ENCODE measurements around the gene NXPH4.

NXPH4 gene

DNA sequence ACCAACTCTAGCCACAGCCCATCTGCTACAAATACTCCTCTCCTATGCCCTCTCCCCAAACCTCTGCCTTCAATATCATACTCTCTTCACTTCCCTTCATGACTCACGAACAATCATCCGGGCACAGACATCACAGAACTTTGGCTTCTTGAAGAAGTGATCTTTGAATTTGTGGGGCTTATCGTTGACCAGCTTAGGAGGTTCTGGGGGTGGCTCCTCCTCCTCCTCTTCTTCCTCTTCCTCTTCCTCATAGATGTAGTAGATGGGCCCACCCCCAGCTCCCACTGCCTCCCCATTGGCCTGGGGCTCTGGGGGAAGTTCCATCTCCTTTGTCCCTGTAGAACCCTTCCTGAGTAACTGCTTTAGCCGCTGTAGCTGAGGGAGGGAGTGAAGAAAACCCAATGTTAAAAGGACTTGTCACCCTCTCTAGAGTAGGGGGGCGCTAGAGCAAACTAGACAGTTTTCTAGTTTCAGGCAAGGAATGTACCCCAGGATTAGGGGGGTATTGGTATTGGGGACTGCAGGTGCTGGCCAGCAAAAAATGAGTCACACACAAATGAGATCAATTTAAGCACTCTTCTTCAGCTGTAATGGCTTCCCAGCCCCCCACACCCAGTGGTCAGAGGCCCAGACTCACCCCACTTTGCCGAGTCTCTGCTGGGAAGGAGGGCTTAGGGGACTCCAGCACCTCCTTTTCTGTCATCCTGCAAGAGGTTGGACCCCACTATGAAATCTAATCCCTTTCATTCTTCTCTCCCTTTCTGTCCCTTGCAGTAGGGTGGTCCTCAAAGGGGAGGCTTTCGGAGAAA, 32.5 kb downstream of the NXPH4 start:
- no peak for FAIRE-seq

DNA sequence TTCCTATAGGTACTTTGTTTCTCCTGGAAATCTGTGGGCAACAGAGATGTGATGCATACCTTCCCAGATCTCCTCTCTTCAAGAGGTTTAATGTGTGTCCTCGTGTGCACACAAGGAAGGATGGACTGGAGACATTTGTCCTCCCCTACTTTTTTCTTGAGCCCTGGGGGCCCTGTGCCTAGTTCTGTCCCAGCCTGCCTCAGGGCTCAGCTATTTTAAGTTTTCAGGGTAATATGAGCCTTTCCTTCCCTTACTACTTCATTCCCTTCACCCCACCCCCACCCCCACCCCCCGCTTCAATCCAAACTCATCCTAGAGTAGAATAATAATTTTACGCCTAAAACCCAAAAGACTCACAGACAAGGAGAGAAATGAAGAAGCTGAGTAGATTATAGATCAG, 33.9 kb downstream of the NXPH4 start:
- FAIRE-seq, result no peak

DNA sequence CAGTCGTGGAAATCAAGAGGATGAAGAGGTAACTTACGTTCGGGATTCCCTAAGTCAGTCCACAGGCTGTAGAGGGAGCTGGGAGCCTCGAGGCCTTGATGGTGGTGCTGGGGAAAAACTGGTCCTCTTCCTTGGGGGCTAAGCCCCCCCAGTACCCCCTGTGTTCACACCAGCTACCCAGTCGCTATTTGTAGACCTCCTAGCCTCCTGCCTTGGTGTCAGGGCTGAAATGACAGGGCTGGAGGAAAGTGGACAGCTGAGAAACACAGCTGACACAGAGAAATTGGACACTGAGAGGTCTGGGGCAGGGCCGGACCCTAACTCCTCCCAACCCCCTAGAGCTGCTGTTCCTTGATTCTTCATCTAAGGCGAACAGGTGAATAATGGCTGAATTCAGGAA, 34.4 kb downstream of the NXPH4 start, which contains the start of gene STAC3:
Gene STAC3 (minus strand): TSS at position 232 of the 400 bp plus-strand sequence. CDS start 1,551 bp downstream, outside the sequence.
- no peak for FAIRE-seq

DNA sequence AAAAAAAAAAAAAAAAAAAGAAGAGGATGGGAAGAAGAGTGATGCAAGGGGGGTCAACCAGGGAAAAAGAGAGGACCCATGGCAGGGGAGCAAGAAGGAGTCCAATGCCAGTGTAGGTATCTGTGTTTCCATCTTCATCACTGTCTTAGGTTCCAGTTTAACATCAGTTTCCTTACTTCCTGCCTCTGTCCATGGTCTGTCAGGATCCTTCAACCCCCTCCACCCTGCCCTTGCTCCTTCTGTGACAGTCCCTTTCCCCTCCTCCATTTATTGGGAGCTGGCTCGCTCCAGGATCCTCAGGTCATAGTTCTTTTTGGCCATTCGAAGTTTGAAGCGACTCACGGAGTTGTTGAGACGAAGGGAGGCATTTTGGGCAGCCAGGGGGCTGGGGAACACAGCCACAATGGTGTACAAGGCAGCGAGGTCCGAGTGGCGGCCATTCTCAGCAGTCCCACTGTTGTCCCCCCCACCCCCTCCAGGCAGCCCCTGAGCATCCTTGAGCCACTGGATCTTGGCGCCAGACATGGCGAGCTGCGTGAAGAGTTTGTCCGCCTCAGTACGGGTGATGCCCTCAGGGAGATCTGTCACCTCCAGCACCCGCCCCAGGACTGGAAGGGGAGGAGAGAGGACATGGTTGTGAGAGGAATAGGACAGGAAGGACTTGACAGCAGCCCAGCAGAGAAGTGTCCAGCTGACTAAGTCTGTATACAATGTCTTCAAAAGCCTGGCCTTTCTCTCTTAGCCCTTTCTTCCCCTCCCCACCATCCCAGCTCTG, 38.1 kb downstream of the NXPH4 start:
- FAIRE-seq, result no peak

DNA sequence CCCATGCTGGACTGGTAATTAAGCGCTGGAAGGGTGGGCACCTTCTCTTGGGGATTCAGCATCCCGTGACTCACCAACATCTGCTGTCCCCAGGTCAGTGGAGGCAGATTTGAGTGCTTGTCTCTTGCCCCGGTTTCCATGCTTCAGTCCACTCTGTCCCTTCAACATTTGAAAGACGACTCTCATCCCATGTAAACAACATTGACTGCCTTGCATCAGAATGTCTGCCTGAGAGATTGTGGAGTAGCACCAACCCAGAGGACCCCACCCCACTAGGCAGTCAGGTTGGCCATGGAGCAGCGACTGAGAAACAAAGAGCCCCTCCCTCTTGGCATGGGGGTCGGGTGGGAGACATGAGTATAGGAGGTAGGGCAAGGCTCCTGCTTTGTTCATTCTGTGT, 39.3 kb downstream of the NXPH4 start:
- no peak for FAIRE-seq

DNA sequence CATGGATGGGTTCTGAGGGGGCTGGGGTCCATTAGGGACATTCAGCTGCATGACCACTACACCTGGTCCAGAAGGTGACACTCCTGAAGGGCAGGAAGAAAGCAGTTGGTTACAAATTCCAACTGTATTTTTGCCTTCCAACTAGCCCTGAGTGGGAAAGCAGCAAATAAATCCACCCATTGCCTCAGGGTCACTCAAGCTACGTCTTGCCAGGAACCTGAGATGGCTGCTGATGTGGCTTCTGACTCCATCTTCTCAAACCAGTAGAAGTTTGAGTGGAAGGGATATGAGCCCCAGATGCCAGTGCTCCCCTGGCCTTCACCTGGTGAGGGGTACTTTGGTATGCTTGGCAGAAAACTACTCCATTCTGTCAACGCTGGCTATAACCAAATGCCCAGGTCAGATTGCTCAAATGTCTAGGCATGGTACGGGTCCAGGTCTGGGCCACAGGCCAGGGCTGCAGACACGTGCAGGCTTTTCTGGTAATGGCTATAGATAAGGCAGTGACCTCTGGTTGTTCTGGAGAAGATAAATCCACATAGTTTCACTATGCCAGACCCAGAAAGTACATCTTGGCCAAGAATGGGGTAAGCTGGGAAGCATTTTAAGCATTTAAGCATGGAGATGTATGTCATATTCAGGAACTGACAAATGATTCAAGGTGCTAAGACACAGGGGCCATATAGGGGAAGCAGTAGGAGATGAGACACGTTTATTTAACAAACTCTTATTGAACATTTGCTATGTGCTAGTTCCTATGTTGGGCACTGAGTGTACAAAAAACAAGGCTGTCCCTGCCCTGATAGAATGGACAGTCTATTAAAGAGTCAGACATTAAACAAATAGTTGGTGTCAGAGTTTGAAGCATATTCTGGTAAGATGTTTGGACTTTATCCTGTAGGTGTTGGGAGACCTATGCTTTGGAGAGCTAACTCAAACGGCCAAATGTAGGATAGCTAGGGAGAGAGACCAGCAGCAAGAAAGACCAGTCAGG, 42.7 kb downstream of the NXPH4 start:
- no peak for FAIRE-seq

DNA sequence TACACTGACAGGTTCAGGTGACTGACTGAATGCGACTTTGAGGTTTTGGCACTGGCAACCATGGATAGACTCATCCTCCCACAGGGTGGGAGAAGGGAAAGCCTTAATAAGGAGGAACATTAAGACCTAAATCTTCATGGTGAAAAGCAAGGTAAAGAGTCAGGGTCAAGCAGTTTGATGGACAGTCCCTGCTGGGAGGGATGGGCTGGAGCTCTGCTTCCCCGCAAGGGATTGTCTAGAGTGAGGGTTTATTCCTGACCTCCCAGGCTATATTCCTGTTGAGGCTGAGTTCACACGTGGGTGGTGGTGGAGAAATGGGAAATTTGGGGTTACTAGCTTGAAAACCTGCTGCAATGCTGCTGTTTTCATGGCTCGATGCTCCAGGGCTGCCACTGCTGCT, 43.8 kb downstream of the NXPH4 start:
- no peak for FAIRE-seq

DNA sequence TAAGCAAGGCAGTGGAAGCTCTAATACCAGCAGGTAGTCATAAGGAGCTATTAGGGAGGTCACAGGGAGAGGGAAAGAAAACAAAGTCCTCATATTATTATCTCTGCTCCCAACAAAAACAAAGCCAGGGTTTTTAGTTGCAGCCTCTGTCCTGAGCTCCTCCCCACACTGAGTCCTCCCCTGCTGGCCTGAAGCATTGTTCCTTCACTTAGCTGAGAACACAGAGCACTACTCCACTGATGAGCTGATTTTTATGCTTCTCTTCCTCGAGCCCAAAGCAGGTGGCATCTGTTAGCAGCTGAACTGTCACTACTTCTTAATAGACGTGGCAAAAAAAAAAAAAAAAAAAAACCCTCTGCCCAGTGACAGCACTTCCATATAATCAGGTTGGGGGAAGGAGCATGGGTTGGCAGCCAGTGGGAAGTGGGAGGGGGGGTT, 44.9 kb downstream of the NXPH4 start:
- FAIRE-seq, result no peak

DNA sequence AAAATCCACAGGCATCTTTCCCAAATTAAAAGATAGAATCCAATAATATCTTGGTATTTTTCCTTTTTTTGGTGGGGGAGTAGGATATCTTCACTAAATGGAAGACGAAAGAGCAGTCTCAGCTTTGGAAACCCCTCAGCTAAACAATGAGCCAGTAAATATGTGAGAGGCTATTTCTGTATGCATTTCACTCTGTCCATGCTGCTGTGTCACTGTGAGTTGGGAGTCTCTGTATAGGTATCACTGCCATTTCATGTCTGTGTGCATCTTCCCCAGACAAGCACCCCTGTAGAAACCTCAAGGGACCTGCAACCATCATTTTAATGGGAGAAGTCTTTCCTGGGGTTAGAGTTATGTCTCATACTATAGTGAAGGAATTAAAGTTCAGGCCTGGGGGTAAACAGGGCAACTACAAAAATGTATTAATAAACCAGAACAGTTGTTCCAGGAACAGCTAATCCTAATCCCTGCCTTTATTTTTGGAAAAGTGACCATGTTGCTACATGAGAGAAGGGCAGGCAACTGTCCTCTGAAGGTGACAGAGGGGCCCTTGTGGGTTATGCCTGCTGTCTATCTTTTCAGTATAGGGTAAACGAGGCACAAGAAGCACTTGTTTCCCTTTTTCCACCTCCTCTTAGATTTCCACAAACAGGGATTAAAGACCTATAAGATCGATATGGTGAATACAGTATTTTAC, 45.7 kb downstream of the NXPH4 start:
- no peak for FAIRE-seq

DNA sequence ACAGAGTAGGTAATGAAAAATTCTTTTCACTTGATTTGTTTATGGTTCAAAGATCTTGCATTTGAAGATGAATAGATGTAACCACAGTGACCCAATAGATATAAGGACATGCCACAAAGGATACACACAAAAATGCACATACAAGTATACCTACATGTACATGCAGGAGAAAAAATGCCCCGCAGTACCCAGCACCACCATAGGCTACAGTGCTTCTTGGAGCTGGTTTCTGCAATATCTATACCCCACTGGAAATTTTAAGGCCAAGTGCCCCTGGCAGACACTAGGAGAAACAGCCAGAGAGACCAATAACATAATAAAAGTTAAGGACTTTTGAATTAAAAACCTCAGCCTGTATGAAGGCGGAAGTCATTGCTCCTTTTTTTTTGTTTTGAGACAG, 46.5 kb downstream of the NXPH4 start:
- no peak for FAIRE-seq

DNA sequence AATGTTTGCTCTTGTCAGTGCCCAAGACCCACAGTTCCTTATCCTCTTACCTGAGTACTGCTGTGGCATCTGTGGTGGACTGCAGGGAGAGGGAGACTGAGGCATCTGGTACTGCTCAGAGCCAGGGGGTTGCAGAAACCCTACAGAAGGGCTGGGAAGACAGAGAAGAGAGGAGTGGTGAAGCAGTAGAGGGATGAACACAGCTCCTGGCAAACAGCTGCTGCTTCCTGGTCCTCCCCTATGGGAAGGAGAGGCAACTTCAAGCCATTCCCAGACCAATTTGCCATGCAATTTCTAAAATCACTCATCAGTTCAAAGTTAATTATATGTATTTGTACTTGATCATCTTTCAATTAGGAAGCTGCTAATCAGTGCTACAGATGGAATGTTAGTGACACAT, 50.1 kb downstream of the NXPH4 start:
- FAIRE-seq, result no peak

DNA sequence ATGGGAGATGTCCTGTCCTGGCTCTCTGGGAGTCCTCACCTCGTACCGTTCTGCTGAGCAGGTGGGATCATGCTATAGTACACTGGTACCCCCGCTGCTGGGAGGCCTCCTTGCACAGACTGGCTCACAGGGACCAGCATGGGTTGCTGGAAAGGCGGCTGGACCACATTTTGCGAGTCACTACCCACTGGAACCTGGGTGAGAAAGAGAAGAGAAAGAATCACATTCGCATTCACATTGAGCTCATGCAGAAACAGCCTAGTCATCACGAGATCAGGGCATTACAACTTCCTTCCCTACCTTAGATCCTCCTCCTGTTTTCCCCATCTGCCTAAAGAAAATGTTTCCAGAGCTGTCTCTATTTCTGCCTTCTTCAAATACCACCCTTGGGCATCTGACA, 51.7 kb downstream of the NXPH4 start:
- FAIRE-seq, result no peak

DNA sequence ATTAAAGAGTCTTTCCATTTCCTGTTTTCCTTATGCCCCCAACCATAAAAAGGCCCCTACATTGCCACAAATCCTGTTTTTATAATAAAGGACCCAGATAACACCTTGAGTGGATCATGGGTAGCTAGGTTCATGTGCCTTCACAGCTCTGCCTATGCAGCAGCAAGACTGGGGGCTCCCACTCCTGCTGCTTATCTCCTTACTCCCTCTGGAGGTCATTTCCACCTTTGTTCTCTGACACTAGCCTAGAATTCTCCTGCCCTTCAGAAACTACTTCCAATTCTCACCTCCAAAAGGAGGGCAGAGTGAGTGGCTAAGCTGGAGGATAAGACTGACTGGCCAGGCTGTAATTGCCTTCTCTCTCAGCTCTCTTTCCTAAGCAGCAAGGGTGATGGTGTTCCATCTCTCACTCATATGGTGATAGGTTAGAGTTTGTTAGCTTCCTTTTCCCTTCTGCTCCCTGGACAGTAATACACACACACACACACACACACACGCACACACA, 54.4 kb downstream of the NXPH4 start:
- no peak for FAIRE-seq

DNA sequence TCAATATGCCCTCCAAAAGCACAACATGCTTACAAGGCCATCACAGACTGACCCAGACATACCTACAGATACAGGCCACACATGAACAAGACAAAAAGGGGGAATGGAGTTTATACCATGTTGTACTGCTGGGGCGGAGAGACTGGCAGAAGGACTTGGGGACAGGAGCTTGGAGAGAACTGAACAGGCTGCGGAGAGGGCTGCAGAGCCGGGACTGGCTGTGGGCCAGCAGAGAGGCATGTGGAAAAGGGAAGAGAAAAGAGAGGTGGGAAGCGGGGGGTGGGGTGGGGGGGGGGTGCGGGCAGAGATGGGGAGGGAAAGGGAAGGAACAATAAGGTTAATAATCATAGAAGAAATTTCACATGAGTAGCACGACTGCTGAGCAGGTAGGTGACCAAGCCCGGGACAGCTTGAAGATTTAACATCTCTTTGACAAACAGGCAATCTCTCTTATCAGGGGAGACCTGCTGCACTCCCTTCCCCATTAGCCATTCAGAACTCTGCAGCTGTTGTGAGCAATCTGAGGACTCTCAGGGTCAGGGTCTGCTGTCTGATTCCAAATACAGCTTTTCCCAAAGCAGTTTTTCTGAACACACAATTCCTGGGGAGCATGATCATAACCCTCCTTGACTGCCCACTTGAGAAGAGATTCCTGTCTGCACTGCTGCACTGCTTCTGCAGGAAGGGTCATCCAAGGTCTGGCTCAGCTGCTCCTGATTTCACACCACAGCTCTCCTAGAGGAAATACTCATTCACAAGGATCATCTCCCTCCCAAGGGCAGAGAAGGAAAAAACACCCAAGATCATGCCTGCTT, 56.0 kb downstream of the NXPH4 start:
- FAIRE-seq, result no peak

DNA sequence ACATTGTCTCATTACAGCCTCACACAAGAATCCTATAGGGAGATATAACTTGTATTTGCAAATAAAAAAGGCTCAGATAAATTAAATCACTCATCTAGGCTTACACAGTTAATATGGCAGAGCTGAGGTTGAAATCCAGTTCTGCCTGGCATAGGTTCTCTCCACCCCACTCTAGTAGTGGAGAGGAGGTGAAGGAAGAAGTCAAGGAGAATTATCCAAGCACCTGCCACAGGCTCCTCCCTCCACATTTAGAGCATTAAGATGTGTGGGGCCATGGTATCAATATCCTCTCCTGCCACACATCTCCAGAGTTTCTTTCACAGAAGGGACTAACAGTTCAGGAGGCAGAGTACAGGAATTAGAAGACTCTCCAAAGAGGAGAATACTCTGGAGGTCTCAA, 56.9 kb downstream of the NXPH4 start:
- FAIRE-seq, result no peak

All from G401.6 (cell line).